ENCODE results near the gene PBOV1.

PBOV1 gene

GRCh38 chr6:138218449-138218848 lies at the start of gene PBOV1:
PBOV1 (minus strand) TSS chr6:138218491; CDS start chr6:138218395, 96 bp downstream.
- DNase-seq = no peak

DNA sequence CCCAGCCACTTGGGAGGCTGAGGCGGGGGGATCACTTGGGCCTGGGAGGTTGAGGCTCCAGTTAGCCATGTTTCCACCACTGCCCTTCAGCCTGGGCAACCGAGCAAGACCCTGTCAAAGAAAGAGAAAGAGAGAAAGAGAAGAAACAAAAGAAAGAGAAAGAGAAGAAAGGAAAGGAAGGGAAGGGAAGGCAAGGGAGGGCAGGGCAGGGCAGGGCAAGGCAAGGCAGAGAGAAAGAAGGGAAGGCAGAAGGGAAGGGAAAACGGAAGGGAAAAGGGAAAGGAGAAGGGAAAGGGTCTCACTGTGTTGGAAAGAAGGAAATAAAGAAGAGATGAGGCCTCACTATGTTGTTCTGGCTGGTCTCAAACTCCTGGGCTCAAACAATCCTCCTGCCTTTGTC lies 47.8 kb upstream of the PBOV1 start:
- no peak for DNase-seq

DNA sequence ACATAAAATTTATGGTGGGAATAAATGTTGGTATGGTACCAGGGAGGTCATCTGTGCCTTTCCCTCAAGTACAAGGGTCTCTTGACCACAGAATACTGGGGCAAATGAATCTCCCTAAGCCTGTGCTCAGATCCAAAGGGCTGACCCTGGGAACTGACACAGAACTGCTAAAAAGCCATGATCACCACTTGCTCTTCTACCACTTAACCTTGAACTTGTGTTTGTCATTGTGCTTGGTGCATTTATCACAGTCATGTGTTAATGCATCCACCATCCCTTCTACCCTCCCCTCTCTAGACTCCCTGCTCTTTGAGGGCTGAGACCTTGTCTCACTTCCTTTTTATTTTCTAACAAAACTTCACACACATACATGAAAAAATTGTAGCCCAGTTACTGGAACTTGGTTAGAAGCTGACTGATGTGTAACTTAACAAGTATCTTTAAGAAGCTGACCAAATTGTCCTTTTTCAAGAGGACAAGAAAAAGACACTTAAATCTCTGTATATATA lies 46.1 kb upstream of the PBOV1 start:
- DNase-seq = no peak

DNA sequence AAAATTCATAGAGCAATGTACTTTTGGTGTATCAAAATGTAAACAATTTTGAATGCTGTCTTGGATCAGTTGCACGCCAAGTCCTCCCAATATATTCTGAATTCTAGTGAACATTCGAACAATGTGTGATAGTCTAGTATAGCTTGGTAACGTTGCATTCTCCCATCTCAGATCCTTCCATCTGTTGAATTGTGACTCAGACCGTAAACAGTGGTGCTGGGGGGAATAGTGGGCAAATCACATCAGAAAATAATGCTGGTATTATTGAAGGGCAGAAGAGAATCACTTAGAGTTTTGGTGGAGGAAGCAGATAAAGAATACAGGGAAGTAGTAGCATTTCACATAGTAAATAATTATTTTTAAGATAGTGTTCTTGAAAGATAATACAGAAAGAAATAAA lies 45.7 kb upstream of the PBOV1 start:
- DNase-seq = no peak

- no peak for DNase-seq
These were observed 43.0 kb upstream of the PBOV1 start for GRCh38 chr6:138261116-138261780.

DNA sequence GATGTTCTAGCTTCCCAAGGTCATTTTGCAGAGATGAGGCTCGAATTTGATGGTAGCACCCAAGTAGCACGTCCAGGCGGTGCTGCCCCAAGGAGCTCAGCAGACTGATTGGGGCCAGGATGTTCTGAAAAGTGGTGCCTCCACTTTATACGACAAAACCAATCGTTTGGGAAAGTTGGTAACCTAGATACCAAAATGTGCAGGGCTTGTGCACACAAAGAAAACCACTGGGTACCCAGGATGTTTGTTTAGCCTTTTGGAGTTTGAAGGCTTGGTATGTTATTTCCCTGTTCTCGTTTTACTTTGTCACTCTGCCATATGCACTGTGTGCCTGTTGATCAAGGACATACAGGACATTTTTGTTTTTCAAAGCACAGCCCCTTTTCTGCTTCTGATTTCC lies 40.7 kb upstream of the PBOV1 start:
- DNase-seq = no peak

DNA sequence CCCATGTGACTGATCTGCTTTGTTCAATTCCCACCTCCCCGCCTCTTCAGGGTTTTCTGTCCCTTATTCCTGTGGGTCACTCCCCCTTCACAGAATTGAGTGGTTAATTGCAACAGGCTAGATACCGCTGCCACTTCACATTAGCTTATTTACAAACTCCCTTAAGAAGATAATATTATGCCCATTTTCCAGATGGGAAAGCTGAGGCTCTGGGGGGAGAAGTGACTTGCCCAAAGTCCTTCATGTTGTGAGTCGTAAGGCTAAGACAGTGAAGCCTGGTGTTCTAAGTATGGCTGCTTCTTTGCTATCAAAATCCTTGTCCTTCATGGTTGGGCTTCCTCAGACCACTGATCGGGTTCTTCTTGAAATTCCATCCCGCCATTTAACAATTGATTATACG lies 39.9 kb upstream of the PBOV1 start:
- DNase-seq = no peak

DNA sequence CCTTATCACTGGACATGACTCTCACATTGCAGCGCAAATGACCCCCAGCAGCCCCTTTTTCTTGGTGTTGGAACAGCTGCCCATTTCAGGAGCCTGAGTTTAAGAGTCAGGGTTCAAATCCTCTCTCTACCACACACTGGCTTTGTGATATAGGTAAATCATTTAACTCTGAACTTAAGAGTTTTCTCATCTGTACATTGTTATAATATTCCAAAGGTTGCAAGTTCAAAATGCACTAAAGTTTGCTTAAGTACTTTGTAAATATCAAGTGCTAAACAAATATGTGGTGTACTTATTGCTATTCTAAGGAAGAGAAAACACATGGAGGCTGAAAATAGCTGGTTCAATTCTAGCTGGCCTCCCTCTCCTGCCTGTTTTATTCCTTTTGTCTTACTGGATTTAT lies 39.3 kb upstream of the PBOV1 start:
- no peak for DNase-seq

- no peak for DNase-seq
These were observed 37.2 kb upstream of the PBOV1 start for GRCh38 chr6:138255443-138255842.

DNA sequence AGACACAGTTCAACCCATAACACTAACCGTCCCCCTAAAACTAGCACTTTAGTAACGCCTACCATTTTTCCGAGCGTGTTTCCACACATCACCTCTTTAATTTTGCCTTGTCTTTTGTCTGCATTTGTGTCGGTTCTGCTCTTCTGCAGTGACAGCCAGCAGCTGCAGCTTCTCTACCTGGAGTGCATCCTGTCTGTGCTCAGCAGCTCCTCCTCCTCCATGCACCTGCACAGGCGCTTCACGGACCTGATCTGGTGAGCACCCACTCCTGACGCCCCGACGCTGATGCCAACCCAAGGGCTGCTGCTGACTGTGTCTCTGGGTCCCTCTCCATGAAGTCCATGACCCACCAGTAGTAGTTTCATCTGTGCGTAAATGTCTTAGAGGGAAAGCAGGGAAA lies 35.4 kb upstream of the PBOV1 start:
- DNase-seq = no peak

DNA sequence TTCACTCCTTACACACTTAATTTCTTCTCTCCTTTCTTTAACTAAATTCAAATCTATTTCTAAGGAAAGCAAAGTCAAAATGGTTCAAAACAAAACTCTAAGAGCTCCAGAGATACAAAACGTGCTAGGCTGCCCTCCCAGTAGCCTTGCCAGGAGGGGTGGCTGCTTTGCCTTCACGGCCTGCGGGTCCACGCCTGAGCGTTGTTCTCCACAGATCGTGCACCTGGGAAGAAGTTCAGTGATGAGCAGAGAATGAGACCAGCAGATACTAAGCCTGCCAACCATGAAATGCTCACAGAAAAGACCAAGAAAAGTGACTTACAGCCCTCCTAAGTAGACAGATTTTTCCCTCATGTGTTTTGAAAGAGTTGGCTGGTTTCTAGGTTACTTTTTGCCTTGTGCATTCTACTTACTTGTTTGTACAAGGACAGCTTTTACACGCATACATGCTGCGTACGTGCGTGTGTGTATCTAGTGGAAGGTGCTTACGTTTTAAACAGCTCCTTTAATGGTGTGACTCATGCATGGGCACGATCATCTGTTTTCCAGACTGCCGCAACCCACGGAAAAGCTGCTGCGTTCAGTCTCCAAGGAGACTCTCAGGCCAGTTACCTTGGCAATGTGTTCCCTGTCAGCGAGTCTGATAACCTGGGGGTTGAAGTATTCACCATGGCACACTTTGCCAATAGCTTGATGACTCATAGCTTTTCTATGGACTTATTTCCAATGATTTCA lies 32.4 kb upstream of the PBOV1 start:
- DNase-seq = no peak

DNA sequence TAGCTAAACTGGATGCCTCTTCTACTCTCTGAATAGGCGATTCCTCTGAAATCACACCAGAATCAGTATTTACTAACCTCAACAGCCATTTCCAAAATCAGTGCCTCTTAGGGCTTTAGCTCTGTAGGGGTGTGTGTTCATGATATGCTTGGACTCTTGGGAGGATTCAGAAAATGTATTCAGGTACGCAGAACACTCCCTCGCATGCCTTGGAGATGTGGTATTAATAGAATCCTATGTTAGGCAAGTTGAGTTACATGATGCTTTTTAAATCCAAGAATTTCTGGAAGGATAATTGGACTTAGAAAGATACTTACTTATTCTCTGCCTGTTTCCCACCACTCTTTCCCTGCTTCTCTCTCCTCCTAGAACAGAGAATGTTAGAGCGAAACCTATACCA lies 31.8 kb upstream of the PBOV1 start:
- no peak for DNase-seq

DNA sequence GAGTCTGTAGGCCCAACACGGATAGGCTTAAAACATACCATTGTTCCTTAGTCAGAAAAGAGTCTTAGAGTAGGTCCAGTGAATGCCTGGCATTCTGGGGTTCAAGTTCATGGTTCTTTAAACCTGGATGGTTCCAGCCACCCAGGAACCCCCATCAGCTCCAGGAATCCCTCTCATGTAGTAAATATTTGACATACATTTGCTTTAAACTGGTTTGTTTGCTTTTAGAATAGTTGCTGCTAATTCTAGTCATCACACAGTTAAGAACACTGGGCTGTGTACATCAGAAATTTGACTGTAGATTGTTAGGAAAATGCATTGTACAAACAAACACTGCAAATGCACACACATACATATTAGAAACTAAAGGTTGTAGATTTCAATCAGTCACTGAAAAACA lies 30.6 kb upstream of the PBOV1 start:
- DNase-seq = no peak

DNA sequence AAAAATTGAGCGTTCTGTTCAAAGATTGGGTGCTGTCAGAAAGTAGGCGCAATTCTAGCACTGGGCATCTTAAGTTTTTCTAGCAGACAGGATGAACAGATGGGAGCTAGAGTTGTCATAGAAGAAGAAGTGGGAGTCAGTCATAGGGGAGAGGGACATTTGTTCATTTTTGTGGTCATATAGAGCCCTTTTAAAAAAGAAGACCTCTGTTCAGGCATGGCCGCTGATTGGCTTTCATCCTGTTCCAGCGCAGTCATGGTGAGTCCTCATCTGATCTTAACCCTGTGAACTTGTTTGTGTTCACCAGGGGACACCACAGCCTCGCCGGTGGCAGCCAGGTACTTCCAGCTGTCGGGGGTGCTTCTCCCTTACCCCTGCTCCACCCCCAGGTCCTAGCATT lies 29.7 kb upstream of the PBOV1 start:
- no peak for DNase-seq

- DNase-seq = no peak
These were observed 28.6 kb upstream of the PBOV1 start for GRCh38 chr6:138246650-138247440.

GRCh38 chr6:138245751-138246150 lies 27.5 kb upstream of the PBOV1 start:
- no peak for DNase-seq

DNA sequence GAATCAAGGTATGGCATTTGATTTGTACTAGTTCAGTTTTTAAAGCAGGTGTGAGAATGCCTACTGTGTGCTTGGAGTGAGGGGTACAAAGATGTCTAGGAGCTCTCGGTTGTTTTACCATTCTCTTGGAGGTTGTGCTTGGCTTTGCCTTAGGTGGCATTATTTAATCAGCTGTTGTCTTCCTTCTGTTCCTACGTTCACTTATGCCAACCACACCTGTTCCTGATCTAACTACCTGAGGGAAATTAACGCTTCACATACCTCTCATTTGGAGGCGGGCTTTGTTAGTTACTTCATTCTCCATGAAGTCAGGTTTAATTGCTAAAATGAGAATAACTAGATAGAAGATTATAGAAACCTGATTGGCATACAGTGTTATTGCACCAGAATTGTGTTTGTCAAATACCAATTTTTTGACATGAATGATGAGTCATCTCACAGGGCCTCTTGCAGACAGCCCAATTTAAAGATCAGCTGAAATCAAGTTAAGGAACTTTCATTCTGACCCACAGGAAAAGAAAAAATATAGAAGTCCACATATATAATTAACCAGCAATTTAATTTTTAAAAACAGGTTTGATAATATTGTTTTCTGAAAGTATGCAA lies 24.8 kb upstream of the PBOV1 start:
- DNase-seq = no peak

DNA sequence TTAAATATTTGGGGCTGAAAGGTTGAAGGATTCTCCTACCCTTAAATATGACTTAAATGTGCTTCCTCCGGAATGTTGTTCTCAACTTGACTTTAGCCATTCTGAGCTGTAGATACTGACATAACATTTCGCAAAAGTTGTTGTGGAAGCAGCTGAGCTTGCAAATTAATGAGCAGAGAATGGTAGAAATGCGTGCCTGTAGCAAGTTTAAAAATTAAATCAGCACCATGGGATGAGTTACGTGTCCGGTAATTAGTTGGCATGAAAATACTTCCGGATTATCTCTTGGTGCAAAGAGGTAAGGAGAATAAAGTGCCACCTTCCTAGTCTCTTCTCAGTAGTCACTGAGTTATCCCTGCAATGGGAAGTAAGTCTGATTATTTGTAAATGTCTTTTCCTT lies 23.6 kb upstream of the PBOV1 start:
- no peak for DNase-seq

DNA sequence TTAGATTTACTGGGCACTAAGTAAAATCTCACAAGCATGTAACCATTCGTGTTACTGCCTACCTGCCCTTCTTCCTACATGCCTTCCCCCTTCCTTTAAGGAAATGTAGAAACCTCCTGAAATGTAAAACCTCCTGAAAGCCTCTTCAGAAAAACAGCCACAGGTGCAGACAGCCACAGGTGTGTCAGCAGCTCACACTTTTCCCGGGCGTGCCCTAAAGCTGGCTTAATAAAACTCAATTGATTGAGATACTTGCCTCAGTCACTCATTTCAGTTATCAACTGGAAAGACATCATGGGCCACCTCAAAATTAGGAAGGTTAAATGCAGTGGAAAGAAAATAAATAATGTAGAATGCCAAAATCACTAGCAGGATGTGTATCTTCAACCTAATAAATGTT lies 23.1 kb upstream of the PBOV1 start:
- DNase-seq = no peak

- no peak for DNase-seq
These were observed 22.4 kb upstream of the PBOV1 start for GRCh38 chr6:138240476-138241245.

- no peak for DNase-seq
These were observed 21.5 kb upstream of the PBOV1 start for GRCh38 chr6:138239774-138240173.

DNA sequence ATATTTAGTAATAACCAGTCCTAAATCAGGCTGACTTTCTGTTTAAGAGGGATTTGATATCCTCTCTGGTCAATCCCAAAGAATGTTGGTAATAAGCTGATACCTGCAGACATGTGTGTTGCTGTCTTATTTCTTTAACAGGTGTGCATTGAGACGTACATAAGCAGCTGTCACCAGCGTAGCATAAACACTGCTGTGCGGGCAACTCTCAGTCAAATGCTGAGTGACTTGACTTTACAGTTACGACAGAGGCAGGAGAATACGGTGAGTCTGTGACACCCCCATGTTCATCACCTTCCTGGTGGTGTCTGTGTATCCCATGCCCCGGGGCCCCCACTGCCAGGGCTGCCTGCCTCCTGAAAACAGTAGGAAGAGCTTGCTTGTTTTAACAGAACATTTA lies 20.1 kb upstream of the PBOV1 start:
- DNase-seq = no peak

DNA sequence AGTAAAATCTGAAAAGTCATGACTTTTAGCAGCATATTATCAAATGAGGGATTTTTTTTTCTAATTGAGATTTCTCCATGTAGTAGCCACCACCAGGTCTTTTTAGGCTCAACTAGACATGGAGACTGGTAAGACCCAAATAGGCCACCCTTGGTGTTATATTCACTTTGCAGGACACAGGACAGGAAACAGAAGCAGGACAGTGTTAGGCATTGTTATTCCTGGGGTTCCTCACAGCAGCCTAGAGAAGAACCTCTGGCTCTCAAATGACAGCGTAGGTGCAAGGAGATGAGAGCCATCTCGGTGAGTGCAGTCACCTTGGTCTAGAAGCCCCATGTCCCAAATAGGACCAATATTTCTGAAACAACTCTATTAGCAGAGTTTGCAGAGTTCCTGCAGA lies 19.2 kb upstream of the PBOV1 start:
- DNase-seq = no peak

All from DMS79 treated with DMSO at 0.1 percent for 48 hours (cell line).